HL-60 (cell line): ENCODE measurements around the gene PLEKHG4B.

Source experiments
- GABPA ChIP-seq: IDR thresholded peaks from 2 replicates; pipeline ENCODE4 v1.6.1; 2012; ENCODE audit warnings: low read depth
- POLR2AphosphoS5 ChIP-seq: IDR thresholded peaks from 2 replicates; pipeline ENCODE4 v1.6.1; 2012; ENCODE audit warnings: low read depth
- TF ChIP-seq, protein P1 (sequence below): IDR thresholded peaks from one replicate; pipeline ENCODE4 v1.5.1; 2011; ENCODE audit warnings: low read length, control low read depth, inconsistent platforms; ENCODE audit not compliant: insufficient read depth

DNA sequence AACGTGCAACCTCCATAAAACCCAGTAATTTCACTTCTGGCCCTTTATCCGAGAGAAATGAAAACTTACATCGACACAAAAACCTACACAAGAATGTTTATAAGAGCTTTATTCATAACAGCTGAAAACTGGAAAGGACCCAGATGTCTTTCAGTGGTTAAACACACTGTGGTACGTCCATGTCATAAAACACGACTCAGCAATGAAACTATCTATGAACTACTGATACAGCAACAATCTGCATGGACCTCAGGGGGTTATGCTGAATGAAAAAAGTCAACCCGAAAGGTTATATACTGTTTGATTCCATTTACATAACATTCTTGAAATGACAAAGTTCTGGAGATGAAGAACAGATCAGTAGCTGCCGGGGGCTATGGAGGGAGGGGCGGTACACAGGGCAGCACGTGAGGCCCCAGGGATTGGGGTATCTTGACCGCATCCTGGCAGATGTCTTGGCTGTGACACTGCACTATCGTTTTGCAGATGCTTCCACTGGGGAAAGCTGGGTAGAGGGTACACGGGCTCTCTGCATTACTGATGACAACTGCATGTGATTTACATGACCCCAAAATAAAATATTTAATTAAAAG, 121.9 kb downstream of the PLEKHG4B start:
- TF ChIP-seq, protein P1, sequence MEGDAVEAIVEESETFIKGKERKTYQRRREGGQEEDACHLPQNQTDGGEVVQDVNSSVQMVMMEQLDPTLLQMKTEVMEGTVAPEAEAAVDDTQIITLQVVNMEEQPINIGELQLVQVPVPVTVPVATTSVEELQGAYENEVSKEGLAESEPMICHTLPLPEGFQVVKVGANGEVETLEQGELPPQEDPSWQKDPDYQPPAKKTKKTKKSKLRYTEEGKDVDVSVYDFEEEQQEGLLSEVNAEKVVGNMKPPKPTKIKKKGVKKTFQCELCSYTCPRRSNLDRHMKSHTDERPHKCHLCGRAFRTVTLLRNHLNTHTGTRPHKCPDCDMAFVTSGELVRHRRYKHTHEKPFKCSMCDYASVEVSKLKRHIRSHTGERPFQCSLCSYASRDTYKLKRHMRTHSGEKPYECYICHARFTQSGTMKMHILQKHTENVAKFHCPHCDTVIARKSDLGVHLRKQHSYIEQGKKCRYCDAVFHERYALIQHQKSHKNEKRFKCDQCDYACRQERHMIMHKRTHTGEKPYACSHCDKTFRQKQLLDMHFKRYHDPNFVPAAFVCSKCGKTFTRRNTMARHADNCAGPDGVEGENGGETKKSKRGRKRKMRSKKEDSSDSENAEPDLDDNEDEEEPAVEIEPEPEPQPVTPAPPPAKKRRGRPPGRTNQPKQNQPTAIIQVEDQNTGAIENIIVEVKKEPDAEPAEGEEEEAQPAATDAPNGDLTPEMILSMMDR, result no peak
- no peak for TF ChIP-seq POLR2AphosphoS5
- TF ChIP-seq GABPA, result no peak
